Fibroblast of lung (primary cell): ENCODE results near the gene LGR6.

Experiments
- EZH2 ChIP-seq: IDR thresholded peaks from 2 replicates; pipeline ENCODE4 v1.5.1; 2012; ENCODE audit warnings: low read length, control low read depth, mild to moderate bottlenecking; ENCODE audit errors: missing control alignments
- TF ChIP-seq, protein P1 (sequence below), 2 donors: IDR thresholded peaks in 1 of 2; conservative IDR thresholded peaks in 1 of 2; 1 replicate in 1 of 2; 2 replicates in 1 of 2; pipeline ENCODE4 v1.5.1; 2011 to 2012; ENCODE audit warnings: low read length in 2 of 2, control low read depth in 1 of 2, inconsistent platforms in 1 of 2, low read depth in 1 of 2, mild to moderate bottlenecking in 1 of 2

DNA sequence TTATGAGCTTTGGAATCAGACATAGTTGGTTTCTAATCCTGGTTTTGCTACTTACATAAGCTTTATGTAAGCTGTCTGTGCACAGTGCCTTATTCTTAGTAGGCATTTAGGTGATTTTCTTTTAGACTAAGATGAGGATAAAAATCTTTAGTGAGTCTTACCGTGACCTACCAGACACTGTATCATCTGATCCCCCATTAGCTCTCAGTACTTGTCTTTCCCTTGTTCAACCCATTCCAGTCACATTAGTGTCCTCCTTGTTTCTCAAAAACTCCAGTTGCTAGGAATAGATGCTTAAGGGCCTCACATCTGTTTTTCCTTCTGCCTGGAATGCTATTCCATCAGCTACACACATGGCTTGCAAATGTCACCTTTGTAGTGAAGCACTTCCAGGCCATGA lies 173.7 kb downstream of the LGR6 start:
- TF ChIP-seq, protein P1, sequence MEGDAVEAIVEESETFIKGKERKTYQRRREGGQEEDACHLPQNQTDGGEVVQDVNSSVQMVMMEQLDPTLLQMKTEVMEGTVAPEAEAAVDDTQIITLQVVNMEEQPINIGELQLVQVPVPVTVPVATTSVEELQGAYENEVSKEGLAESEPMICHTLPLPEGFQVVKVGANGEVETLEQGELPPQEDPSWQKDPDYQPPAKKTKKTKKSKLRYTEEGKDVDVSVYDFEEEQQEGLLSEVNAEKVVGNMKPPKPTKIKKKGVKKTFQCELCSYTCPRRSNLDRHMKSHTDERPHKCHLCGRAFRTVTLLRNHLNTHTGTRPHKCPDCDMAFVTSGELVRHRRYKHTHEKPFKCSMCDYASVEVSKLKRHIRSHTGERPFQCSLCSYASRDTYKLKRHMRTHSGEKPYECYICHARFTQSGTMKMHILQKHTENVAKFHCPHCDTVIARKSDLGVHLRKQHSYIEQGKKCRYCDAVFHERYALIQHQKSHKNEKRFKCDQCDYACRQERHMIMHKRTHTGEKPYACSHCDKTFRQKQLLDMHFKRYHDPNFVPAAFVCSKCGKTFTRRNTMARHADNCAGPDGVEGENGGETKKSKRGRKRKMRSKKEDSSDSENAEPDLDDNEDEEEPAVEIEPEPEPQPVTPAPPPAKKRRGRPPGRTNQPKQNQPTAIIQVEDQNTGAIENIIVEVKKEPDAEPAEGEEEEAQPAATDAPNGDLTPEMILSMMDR (conservative IDR thresholded peaks at IDR 0.05 in 1 of 2, IDR thresholded peaks at IDR 0.05 in 1 of 2; ENCODE audit: low read depth in 1 of 2, low read length in 2 of 2): no peak
- no peak for TF ChIP-seq EZH2
